PFSK-1 (cell line): ENCODE data around the gene DMAC2.

Source experiments
- FOXP2 ChIP-seq: optimal IDR thresholded peaks from 2 replicates; pipeline ENCODE3; 2011; ENCODE audit warnings: borderline replicate concordance, control low read depth, inconsistent platforms; ENCODE audit not compliant: insufficient read depth; ENCODE audit errors: extremely low read length, extremely low read depth
- POLR2AphosphoS5 ChIP-seq: IDR thresholded peaks from 2 replicates; pipeline ENCODE4 v1.6.1; 2012; ENCODE audit warnings: low read depth, mild to moderate bottlenecking, control low read depth, low read length, moderate library complexity
- REST ChIP-seq, 2 experiments: IDR thresholded peaks; 2 replicates each; pipeline versions ENCODE4 v1.6.1 to v1.8.0; 2011 to 2012; ENCODE audit warnings: low read depth in 2 of 2, low read length in 2 of 2, control low read depth in 1 of 2, inconsistent platforms in 1 of 2, mild to moderate bottlenecking in 1 of 2, moderate library complexity in 1 of 2; ENCODE audit not compliant: insufficient read depth in 1 of 2
- SIN3A ChIP-seq: IDR thresholded peaks from 2 replicates; pipeline ENCODE4 v1.6.1; 2012; ENCODE audit warnings: mild to moderate bottlenecking, low read length, moderate library complexity, borderline replicate concordance; ENCODE audit not compliant: insufficient read depth
- TAF1 ChIP-seq: IDR thresholded peaks from 2 replicates; pipeline ENCODE4 v1.6.1; 2012; ENCODE audit warnings: low read length, control low read depth, borderline replicate concordance; ENCODE audit not compliant: insufficient read depth

DMAC2 gene

GRCh38 chr19:41428481-41428859 lies 11.2 kb downstream of the DMAC2 start:
- TF ChIP-seq SIN3A (no peak), TAF1 (no peak), REST (IDR thresholded peaks at IDR 0.05; ENCODE audit: insufficient read depth in 1 of 2, low read depth in 2 of 2, low read length in 2 of 2) (peak in 1 of 2 experiments; percentile 50; a peak in 1 of 4 replicates), POLR2AphosphoS5 (no peak), FOXP2 (no peak)

GRCh38 chr19:41427647-41428480 lies 11.8 kb downstream of the DMAC2 start:
- TF ChIP-seq REST (IDR thresholded peaks at IDR 0.05; ENCODE audit: insufficient read depth in 1 of 2, low read depth in 2 of 2, low read length in 2 of 2) = no peak
- no peak for TF ChIP-seq SIN3A
- no peak for TF ChIP-seq POLR2AphosphoS5

- no peak for TF ChIP-seq SIN3A
These were observed 12.6 kb downstream of the DMAC2 start, which contains the start of gene B3GNT8 for GRCh38 chr19:41426952-41427646. TSS of gene B3GNT8 (minus strand) at chr19:41427374. CDS start at chr19:41426778, 596 bp downstream.

- TF ChIP-seq REST (IDR thresholded peaks at IDR 0.05; ENCODE audit: insufficient read depth in 1 of 2, low read depth in 2 of 2, low read length in 2 of 2) = no peak
These were observed 13.4 kb downstream of the DMAC2 start for GRCh38 chr19:41426116-41426841.

- TF ChIP-seq FOXP2 (no peak), SIN3A (no peak), POLR2AphosphoS5 (no peak), REST (IDR thresholded peaks at IDR 0.05; ENCODE audit: insufficient read depth in 1 of 2, low read depth in 2 of 2, low read length in 2 of 2) (no peak), TAF1 (no peak)
These were observed 14.3 kb downstream of the DMAC2 start for GRCh38 chr19:41425174-41426115.
